CD4-positive, alpha-beta T cell treated with Interleukin-15 for 1 hour (primary cell): ENCODE measurements around the gene CCDC70.

Experiments used
- DNase-seq: peaks from one replicate; pipeline ENCODE4 v3.0.0-alpha.2; 2020

The CCDC70 gene

DNA sequence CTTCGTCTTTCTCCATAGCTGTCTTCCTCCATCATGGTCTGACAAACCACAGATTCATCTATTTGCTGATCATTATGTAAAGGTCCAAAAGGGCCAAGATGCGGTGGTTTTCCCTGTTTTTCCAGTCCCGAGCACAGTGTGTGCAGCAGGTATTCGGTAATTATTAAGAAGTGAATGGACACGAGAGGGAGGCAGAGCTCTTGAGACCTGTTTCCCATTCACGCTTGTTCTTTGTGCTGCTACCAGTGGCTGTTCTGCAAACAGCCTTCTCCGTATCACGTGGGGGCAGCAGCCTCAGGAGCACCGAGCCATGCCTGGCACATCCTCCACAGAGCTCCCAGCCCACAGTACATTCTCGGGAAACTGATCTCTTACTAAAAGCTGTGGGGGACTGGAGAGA, 50.3 kb downstream of the CCDC70 start:
- no peak for DNase-seq

DNA sequence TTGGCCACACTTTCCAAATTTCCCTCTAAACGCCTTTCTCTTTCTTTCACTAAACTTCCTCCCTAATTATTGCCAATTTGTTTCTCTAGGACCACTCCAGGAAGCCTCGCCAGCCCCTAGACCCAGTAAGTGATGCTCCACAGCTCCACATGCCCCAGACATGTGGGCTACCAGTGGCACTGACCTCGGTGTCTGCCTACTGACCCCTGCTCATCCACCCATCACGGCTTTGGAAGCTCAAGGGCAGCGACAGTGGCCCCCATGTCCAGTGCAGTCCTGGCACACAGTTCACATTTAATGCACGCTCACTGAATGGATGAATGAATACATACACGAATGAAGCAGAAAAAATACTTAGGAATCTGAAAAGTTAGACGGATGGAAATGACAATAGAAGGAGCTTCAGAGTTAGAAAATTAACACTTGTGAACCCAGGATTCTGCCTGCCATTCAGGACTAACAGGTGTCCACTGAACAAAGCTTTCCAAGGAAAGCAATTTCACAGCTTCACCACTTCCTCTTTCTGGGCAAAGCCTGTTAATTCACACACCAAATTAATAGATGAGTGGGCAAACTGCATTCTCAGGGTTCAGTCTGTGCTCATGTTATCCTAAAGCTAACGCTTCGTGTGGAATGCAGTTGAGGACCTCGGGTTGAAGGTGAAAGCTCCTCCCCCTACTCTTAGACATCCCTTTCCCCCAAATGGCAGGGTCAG, 50.9 kb downstream of the CCDC70 start:
- no peak for DNase-seq

DNA sequence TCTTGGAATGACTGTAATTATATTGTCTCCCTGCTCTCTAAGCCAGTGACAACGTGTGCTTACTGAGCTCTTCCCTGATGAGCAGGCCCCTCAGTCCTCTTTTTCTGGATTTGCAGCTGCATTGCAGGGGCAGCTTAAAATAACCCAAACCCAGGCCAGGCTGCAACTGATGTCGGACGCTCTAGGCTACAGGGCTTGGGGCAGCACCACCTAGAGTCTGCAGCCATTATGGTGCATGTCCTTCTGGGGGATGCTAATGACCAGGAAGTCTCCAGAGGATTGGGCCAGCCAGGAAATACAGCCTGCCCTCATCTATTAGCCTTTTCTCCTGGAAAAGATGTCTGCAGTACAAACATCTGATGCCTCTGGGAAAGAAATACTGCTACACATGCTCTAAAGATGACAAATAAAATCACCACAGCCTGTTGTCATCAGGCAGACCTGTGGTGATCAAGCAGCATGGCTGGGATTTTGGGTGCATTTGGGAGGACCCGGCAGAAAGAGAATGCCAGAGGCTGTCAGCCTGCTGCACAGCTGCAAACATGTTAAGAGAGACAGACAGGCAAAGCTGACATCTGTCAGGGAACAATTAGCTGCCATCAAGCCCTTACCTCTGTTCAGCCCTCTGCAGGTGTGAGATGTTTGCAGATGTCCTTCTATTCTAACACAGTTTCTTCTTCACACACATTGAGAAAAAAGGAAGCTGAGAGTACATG, 51.8 kb downstream of the CCDC70 start:
- no peak for DNase-seq

DNA sequence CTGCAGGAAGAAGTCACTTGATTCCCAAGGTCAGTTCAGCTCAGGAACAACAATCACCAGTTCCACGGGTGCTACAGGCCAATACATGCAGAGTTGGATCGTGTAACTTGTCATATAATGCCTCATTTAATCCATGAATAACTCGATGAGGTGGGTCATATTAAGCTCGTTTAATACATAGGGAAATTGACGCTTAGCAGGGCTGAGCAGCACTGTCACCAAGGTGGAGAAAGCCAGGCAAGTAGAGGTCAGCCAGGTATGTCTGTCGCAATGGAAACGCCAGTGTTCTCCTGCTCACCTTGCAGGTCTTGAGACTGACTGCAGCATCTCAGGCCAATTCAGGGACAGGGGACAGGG, 52.3 kb downstream of the CCDC70 start:
- DNase-seq, result no peak
